HepG2 (cell line): ENCODE data around the gene EVA1A. TPM values are rescaled to one million over a fixed set of nuclear protein-coding genes. Genes with fewer than 3 reads are reported as not detected.

ENCODE experiments used
- ARID2 ChIP-seq: sonication (generic); formaldehyde crosslinking; IDR thresholded peaks from 2 replicates; pipeline ENCODE4 v1.8.1; 2022; ENCODE audit warnings: mild to moderate bottlenecking, missing genetic modification reagents, borderline replicate concordance
- BRCA1 ChIP-seq: sonication (generic); formaldehyde crosslinking; IDR thresholded peaks from 2 replicates; pipeline ENCODE4 v1.4.0; 2020; ENCODE audit warnings: missing genetic modification reagents
- ESRRA ChIP-seq: sonication (generic); formaldehyde crosslinking; IDR thresholded peaks from 2 replicates; pipeline ENCODE4 v1.5.1; 2020; ENCODE audit warnings: mild to moderate bottlenecking, low read depth, missing genetic modification reagents
- MXD4 ChIP-seq: IDR thresholded peaks from 2 replicates; pipeline ENCODE4 v1.6.1; 2016; ENCODE audit warnings: mild to moderate bottlenecking, missing biosample characterization, missing genetic modification reagents
- MXI1 ChIP-seq: IDR thresholded peaks from 3 replicates; pipeline ENCODE4 v1.6.1; 2012; ENCODE audit warnings: low read depth, low read length, inconsistent platforms, borderline replicate concordance
- NFE2 ChIP-seq: sonication (generic); formaldehyde crosslinking; IDR thresholded peaks from 2 replicates; pipeline ENCODE4 v1.4.0; 2020; ENCODE audit warnings: missing genetic modification reagents
- NFYC ChIP-seq: IDR thresholded peaks from 2 replicates; pipeline ENCODE4 v1.6.1; 2016; ENCODE audit warnings: missing genetic modification reagents, missing compliant biosample characterization
- RXRA ChIP-seq: sonication (generic); formaldehyde crosslinking; IDR thresholded peaks from 2 replicates; pipeline ENCODE4 v1.5.1; 2020; ENCODE audit warnings: missing genetic modification reagents
- SMAD1 ChIP-seq: sonication (generic); formaldehyde crosslinking; IDR thresholded peaks from 2 replicates; pipeline ENCODE4 v1.4.0; 2020; ENCODE audit warnings: missing genetic modification reagents, low read depth, mild to moderate bottlenecking, borderline replicate concordance
- SMYD3 ChIP-seq: sonication (generic); formaldehyde crosslinking; IDR thresholded peaks from 2 replicates; pipeline ENCODE4 v1.8.1; 2023; ENCODE audit warnings: mild to moderate bottlenecking, missing genetic modification reagents
- TERF1 ChIP-seq: sonication (generic); formaldehyde crosslinking; IDR thresholded peaks from 2 replicates; pipeline ENCODE4 v1.8.0; 2022; ENCODE audit warnings: mild to moderate bottlenecking, missing genetic modification reagents, moderate library complexity
- TMF1 ChIP-seq: sonication (generic); formaldehyde crosslinking; IDR thresholded peaks from 2 replicates; pipeline ENCODE4 v1.8.1; 2022; ENCODE audit warnings: low read depth, missing genetic modification reagents
- ZBED4 ChIP-seq: sonication (generic); formaldehyde crosslinking; IDR thresholded peaks from 2 replicates; pipeline ENCODE4 v1.4.0; 2020; ENCODE audit warnings: missing genetic modification reagents, borderline replicate concordance
- ZFX ChIP-seq: sonication (generic); formaldehyde crosslinking; IDR thresholded peaks from 2 replicates; pipeline ENCODE4 v1.4.0; 2020; ENCODE audit warnings: mild to moderate bottlenecking, low read depth, missing genetic modification reagents, moderate library complexity
- ZFYVE20 ChIP-seq: sonication (generic); formaldehyde crosslinking; IDR thresholded peaks from 2 replicates; pipeline ENCODE4 v1.8.0; 2023; ENCODE audit warnings: low read depth, mild to moderate bottlenecking, moderate library complexity, missing genetic modification reagents, borderline replicate concordance
- ZNF180 ChIP-seq: sonication (generic); formaldehyde crosslinking; IDR thresholded peaks from 2 replicates; pipeline ENCODE4 v1.4.0; 2020; ENCODE audit warnings: low read depth, missing genetic modification reagents, borderline replicate concordance
- ZNF253 ChIP-seq: sonication (generic); formaldehyde crosslinking; IDR thresholded peaks from 2 replicates; pipeline ENCODE4 v1.8.0; 2022; ENCODE audit warnings: mild to moderate bottlenecking, missing genetic modification reagents, borderline replicate concordance
- ZNF296 ChIP-seq: sonication (generic); formaldehyde crosslinking; conservative IDR thresholded peaks from 2 replicates; pipeline ENCODE4 v1.5.0; 2020; ENCODE audit warnings: mild to moderate bottlenecking, missing genetic modification reagents
- ZNF543 ChIP-seq: sonication (generic); formaldehyde crosslinking; IDR thresholded peaks from 2 replicates; pipeline ENCODE4 v1.4.0; 2020; ENCODE audit warnings: mild to moderate bottlenecking, missing genetic modification reagents
- ZNF557 ChIP-seq: sonication (generic); formaldehyde crosslinking; IDR thresholded peaks from 2 replicates; pipeline ENCODE4 v1.4.0; 2020; ENCODE audit warnings: missing genetic modification reagents
- ZNF562 ChIP-seq: sonication (generic); formaldehyde crosslinking; IDR thresholded peaks from 2 replicates; pipeline ENCODE4 v1.8.0; 2022; ENCODE audit warnings: missing genetic modification reagents, borderline replicate concordance
- ZSCAN30 ChIP-seq: sonication (generic); formaldehyde crosslinking; IDR thresholded peaks from 2 replicates; pipeline ENCODE4 v1.5.0; 2020; ENCODE audit warnings: mild to moderate bottlenecking, missing genetic modification reagents
- polyA plus RNA-seq, 8 experiments: library from polyadenylated mRNA; depleted of rRNA in 3 of 8; stranded (reverse) in 7 of 8; unstranded in 1 of 8; fragments of >200 nt; fragmentation: Illumina TruSeq in 4 of 8; extraction: Trizol in 4 of 8; gene quantifications; 2 replicates each; pipeline versions ENCODE4 v1.2.1 to v1.2.3, GENCODE V29; 2011 to 2016; ENCODE audit warnings: low read depth in 4 of 8, missing spikeins in 1 of 8, mixed read lengths in 1 of 8; ENCODE audit not compliant: insufficient read depth in 1 of 8
- total RNA-seq, 5 experiments: library from RNA; depleted of rRNA; stranded (reverse); fragments of >200 nt; fragmentation: Illumina TruSeq; extraction: Trizol; gene quantifications; 2 replicates each; pipeline ENCODE4 v1.2.3, GENCODE V29; 2016; ENCODE audit warnings: low read depth in 1 of 5

The EVA1A gene
- total and polyA plus RNA-seq, 2 of the 13 experiments (the other 11 are each of a cell fraction or from before 2014, with no cell fraction given): 57.5 to 57.8 TPM

GRCh38 chr2:75522543-75523312 is 38.0 kb downstream of the EVA1A start (continued):
- TF ChIP-seq ARID2 (CRISPR knock-in tag) (0 out of 2 replicates have a peak, but pooled peaks have one; percentile 34), ZNF180 (CRISPR knock-in tag) (no peak), SMAD1 (CRISPR knock-in tag) (no peak), ZNF253 (CRISPR knock-in tag) (0 out of 2 replicates have a peak, but pooled peaks have one; percentile 58), ZNF296 (CRISPR knock-in tag) (no peak), NFE2 (CRISPR knock-in tag) (no peak), NFYC (peak; percentile 9; the same call in 1 of the 2 replicates), BRCA1 (CRISPR knock-in tag) (peak; percentile 86), TMF1 (CRISPR knock-in tag) (0 out of 2 replicates have a peak, but pooled peaks have one; percentile 67), ESRRA (CRISPR knock-in tag) (peak; percentile 91), SMYD3 (peak; percentile 92), ZBED4 (peak; percentile 77), ZNF543 (CRISPR knock-in tag) (peak; percentile 59; the same call in 1 of the 2 replicates), ZNF562 (CRISPR knock-in tag) (no peak), MXI1 (no peak; the same call in 2 of the 3 replicates), RXRA (peak; percentile 95; the same call in 1 of the 2 replicates), TERF1 (CRISPR knock-in tag) (no peak), MXD4 (CRISPR knock-in tag) (0 out of 2 replicates have a peak, but pooled peaks have one; percentile 67), ZNF557 (no peak), ZFX (peak; percentile 75), ZFYVE20 (0 out of 2 replicates have a peak, but pooled peaks have one; percentile 15), ZSCAN30 (CRISPR knock-in tag) (no peak)
